Measurements from ENCODE around the gene TRAPPC14.
A peak's percentile ranks its signal among the peaks of the same experiment; 100 is the strongest.

TRAPPC14 gene

DNA sequence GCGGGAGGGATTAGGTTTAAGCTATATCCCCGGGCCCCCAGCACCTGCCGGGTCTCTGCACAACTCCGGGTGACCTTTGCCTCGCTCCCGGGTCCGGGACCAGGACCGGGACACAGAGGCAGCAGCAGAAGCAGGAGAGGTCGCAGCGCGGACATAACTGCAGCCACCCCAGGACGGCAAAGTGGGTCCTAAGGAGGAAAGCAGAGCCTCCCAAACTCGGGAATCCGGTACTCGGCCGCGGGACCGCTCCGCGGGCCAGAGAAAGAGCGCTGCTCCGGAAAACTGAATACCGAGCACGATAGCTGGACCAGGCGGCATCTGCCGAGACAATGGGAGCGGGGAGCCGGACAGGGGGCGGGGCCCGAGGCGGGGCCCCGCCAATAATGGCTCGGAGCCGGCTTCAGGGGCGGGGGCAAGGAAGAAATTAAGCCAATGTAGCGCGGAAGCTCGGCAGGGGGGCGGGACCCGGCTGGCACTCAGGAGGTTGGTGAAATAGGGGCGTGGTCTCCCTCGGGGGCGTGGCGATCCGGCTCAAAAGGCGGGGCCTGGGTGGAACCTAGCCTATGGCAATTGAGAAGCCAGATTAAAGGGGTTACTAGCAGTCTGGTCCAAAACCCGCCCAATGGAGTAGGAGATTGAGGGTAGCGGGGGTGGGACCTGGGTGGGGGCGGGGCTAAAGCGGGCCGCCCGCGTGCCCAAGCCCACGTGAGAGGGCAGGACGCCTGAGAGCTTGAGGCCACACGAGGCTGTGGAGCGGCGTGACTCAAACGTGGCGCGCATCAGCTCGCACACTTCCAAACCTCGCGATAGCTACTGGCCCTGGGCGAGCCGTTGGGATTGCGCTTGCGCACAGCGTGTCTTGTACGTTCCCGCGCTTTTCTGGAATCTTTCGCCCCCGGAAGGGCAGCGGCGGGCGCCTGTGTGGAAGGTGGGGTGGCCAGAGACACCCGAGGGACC, 18.8 kb upstream of the TRAPPC14 start, which contains the start of the genes GPC2 and STAG3:
GPC2 (minus strand) TSS at position 337 of the 957 bp plus-strand sequence; CDS start at position 155, 182 bp downstream.
STAG3 (plus strand) TSS at position 874 of the 957 bp plus-strand sequence. CDS start 2,639 bp downstream, outside the sequence.
- in situ Hi-C loops (cut with HindIII; ENCODE audit: low pct_unique_long_range_greater_than_20kb, low sequenced_read_pairs), result no loop called here
- peak; percentile 81 to 95 for DNase-seq (ENCODE audit: low read depth in 1 of 2, low spot score in 1 of 2)
- no peak for TF ChIP-seq JUND (IDR thresholded peaks at IDR 0.05; ENCODE audit: low read depth)

DNA sequence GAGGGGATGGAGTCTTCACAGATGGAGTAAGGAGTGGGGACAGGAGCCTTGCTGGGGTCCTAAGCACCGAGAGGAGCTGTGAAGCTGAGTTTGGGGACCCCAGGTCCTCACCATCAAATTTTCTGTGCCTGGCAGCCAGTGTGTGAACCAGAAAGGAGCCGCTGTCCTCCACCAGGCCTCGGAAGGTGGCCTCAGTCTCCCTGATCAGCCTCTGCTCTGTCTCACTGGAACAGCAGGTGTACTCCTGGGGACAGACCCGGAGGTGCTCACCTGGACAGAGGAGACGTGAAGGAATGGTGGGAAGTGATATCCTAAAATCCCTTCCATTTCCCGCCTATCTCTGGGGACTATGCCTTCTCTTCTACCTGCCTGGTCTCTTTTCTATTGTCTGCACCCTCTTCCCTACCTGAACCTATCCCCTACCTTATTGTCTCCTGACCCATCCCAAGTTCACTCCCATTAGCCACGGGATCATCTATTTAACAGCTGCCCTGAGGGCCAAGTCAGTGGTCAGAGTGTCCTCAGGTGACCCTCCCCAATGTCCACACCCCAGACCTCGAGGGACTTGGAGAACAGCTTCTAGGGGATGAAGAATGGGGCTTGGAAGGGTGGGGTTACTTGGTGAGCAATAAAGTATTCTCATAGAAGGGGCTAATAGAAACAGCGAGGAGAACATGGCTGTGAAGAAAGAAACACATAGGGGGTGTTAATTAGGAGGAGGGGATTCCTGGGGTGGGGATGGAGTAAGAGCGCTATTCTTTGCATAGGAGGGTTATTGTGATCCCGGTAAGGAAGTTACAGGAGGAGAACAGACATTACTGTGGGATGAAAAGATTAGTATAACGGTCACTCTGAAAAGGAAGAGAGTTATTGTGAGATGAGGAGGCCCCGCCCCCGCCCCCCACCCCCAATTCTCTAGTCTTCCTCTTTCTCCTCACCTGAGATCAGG, 17.8 kb upstream of the TRAPPC14 start:
- TF ChIP-seq JUND (IDR thresholded peaks at IDR 0.05; ENCODE audit: low read depth), result no peak
- in situ Hi-C loops (cut with HindIII; ENCODE audit: low pct_unique_long_range_greater_than_20kb, low sequenced_read_pairs), result no loop called here
- no peak for DNase-seq (ENCODE audit: low read depth in 1 of 2, low spot score in 1 of 2)

DNA sequence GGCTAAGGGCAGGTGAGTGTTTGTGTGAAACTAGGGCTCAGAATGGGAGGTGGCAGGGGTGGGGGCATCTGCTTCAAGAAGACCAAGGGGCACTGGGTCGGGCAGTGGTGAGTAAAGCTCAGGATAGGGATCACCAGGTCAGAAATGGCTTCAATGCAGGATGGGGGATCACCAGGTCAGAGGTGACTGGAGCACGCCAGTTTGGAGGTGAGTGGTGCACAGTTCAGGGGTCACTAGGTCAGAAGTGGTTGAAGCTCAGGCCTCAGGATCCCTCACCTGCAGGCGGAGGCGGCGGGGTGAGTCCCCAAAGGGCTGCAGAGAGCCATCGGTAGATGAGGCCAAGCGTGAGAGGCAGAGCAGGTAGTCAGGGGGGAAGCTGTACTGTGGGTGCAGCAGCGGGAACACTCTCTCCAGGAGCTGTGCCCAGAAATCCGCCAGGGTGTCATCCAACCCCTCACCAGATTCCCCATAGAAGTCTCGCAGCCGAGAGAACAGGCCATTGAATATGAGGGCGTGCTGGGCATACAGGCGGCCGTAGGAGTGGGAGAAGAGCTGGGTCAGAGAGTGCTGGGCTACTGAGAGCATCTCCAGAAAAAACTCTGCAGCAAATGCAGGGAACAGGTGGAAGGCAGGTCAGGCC, 16.9 kb upstream of the TRAPPC14 start:
- in situ Hi-C loops (cut with HindIII; ENCODE audit: low pct_unique_long_range_greater_than_20kb, low sequenced_read_pairs), result no loop called here
- DNase-seq (ENCODE audit: low read depth in 1 of 2, low spot score in 1 of 2), result no peak
- TF ChIP-seq JUND (IDR thresholded peaks at IDR 0.05; ENCODE audit: low read depth), result no peak

DNA sequence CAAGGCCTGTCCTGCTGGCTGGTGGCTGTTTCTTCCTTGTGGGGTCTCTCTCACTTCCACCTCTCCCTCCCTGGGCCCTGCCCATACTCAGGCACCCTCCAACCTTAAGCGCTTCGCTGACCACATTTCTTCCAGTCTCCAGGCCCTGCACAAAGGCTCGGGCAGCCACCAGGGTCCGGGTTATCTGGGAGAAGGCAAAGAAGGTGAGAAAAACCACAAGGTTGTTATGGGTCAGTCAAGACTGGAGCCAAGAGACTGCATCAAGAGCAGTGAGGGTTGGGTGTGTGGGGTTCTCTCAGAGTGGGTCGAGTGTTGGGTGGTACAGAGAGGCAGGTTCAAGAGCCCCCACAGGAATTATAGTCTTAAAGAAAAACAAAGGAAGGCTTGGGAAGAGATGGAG, 16.1 kb upstream of the TRAPPC14 start:
- TF ChIP-seq JUND (IDR thresholded peaks at IDR 0.05; ENCODE audit: low read depth), result no peak
- no peak for DNase-seq (ENCODE audit: low read depth in 1 of 2, low spot score in 1 of 2)
- in situ Hi-C loops (cut with HindIII; ENCODE audit: low pct_unique_long_range_greater_than_20kb, low sequenced_read_pairs), result no loop called here

DNA sequence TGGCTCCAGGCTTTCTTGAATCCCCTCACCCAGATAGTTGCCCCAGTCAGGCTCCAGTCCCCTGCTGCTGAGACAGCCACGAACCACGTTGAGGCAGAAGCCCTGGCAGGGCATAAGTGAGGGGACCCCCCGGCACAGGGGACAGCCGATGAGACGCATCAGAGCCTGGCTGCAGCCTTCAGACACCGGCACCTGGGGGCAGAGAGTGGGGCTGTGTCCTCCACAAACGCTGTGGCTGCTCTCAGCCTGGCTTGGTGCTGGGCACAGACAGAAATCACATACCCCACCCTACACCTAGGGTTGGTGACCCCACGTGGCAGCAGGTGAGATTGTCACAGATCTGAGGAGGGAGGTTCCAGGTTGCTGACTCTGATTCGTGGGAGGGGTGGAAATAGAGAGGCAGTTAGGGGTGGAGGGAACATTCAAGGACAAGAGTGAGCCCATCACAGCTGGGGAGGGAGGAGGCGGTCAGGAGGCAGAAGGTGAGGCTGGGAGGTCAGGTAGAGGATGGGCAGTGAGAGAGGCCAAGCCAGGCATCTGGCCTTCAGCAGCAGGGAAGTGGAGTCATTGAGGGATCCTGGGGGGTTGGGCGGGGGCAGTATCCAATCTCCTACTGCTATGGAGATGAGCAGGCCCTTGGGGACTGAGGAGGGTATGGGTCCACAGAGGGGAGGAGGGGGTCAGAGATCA, 15.4 kb upstream of the TRAPPC14 start:
- no peak for TF ChIP-seq JUND (IDR thresholded peaks at IDR 0.05; ENCODE audit: low read depth)
- DNase-seq (ENCODE audit: low read depth in 1 of 2, low spot score in 1 of 2), result no peak
- in situ Hi-C loops (cut with HindIII; ENCODE audit: low pct_unique_long_range_greater_than_20kb, low sequenced_read_pairs), result no loop called here

DNA sequence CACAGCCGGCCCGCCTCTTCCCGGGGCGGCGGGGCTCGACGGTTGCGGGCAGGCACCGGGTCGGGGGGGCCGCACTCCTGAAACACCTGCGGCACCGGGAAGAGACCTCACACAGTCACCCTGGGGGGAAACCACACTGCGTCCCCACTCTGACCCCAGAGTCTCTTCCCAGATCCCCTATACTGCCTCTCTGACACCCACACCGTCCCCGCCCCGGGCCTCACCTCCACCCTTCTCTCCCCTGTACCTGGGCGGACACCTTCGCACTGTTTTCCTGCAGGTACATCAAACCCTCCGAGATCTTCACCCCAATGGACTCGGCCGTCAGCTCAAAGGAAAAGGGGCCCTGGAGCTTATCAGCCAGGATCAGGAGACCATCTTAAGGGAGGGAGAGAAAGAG, 13.3 kb upstream of the TRAPPC14 start:
- in situ Hi-C loops (cut with HindIII; ENCODE audit: low pct_unique_long_range_greater_than_20kb, low sequenced_read_pairs), result no loop called here
- DNase-seq (ENCODE audit: low read depth in 1 of 2, low spot score in 1 of 2), result no peak
- no peak for TF ChIP-seq JUND (IDR thresholded peaks at IDR 0.05; ENCODE audit: low read depth)

DNA sequence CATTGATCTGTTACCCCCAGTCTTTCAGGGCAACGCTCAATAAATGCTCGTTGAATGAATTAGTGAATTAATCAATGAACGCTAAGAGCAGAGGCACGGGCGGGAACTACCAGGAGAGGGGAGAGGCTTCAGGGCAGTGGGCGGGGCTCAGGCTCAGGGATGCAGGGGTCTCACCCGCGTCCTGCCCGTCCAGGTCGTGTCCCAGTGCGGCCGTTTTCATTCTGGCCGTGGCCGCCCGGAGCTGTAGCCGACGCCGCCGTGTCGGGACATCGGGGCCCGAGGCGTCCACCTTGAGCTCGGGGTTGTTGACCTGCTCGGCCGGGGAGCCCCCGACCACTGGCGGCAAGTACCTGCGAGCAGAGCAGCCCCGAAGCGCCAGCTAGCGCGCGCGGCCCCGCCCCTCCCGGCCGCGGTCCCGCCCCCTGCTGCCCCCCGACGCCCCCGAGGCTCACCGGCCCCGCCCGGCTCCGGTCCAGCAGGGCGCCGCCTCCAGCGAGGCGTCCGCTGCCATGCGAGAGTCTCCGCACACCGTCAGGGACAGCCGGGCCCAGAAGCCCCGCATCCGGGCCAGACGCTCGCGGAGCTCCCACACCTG, 12.7 kb upstream of the TRAPPC14 start:
- in situ Hi-C loops (cut with HindIII; ENCODE audit: low pct_unique_long_range_greater_than_20kb, low sequenced_read_pairs), result no loop called here
- no peak for DNase-seq (ENCODE audit: low read depth in 1 of 2, low spot score in 1 of 2)
- no peak for TF ChIP-seq JUND (IDR thresholded peaks at IDR 0.05; ENCODE audit: low read depth)

DNA sequence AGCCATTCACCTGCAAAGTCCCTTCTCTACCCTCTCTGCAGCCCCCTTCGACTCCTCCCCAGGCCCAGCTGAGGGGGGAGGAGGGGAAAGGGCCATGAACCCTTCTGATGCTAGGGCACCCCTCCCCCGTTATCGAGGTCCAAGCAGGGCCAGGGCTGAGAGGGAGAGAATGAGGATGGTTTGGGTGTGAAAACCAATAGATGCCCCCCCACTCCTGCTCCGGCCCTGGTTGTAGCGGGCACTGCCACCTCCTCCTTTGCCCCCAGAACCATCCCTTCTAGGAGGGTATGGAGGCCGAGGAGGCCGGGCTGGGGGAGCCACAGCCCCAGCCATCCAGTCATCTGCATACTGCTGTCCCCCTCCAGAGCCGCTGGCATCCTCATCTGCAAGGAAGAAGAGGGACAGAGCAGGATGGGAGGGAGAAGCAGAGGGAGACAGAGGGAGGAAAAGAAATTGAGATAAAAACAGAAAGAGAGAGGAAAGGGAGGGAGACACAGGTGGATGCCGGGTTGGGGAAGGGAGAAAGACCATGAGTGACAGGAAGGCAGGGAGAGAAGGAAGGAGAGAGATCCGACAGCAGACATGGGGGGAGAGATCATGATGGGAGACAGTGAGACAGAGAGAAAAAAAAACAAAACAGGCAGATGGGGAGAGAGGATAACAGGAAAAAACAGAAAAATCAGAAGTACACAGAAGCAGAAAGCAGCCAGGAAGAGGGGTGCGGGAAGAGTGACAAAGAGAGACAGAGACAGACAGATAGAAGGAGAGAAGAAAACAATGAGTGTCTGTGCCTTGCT, 11.8 kb upstream of the TRAPPC14 start:
- no peak for DNase-seq (ENCODE audit: low read depth in 1 of 2, low spot score in 1 of 2)
- no peak for TF ChIP-seq JUND (IDR thresholded peaks at IDR 0.05; ENCODE audit: low read depth)
- in situ Hi-C loops (cut with HindIII; ENCODE audit: low pct_unique_long_range_greater_than_20kb, low sequenced_read_pairs), result no loop called here

DNA sequence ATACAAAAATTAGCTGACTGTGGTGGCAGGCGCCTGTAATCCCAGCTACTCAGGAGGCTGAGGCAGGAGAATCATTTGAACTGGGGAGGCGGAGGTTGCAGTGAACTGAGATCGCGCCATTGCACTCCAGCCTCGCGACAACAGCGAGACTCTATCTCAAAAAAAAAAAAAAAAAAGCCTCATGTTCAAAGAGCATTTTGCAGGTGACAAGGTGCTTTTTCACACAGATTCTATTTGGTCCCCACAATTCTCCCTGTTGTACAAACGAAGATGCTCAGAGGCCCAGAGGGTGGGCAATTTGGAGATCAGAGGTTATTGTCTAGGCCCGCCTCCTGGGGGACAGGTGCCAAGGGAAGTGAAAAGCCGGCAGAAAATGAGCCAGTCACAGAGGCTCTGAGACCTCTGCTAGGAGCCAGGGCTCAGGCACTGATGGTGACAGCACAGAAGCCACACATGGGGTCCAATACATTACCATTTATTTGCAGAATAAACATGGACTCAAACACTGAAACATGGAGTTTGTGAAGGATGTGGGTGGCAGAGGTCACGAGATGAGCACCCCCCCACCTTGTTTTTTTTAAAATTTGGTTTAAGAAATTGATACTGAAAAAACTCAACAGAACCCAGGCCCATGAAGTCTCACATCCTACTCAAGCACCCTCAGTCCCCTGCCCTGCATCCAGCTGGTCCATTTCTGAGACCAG, 10.8 kb upstream of the TRAPPC14 start:
- in situ Hi-C loops (cut with HindIII; ENCODE audit: low pct_unique_long_range_greater_than_20kb, low sequenced_read_pairs), result no loop called here
- no peak for TF ChIP-seq JUND (IDR thresholded peaks at IDR 0.05; ENCODE audit: low read depth)
- DNase-seq (ENCODE audit: low read depth in 1 of 2, low spot score in 1 of 2), result no peak

DNA sequence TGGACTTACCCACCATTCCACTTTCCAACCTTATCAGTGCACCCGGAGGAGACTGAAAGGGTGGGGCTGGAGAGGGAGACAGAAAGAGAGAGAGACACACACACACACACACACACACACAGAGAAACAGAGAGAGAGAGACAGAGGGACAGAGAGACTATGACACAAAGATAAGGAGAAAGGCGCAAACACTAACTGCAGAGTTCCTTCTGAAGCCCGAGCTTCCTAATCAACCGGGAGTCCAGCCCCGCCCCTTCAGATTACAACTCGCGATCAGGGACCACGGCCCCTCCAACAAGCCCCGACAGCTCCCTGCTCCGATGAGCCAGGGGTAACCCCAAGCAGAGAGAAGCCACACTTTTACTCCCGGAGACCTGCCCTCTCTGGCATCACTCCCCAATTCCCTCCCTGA, 9.4 kb upstream of the TRAPPC14 start:
- no peak for DNase-seq (ENCODE audit: low read depth in 1 of 2, low spot score in 1 of 2)
- in situ Hi-C loops (cut with HindIII; ENCODE audit: low pct_unique_long_range_greater_than_20kb, low sequenced_read_pairs), result no loop called here
- TF ChIP-seq JUND (IDR thresholded peaks at IDR 0.05; ENCODE audit: low read depth), result no peak

All from T47D (cell line).